Lower lobe of right lung (tissue), 2 donors: Measurements from ENCODE around the gene B3GALT5. TPM values are rescaled to one million over a fixed set of nuclear protein-coding genes. Genes with fewer than 3 reads are reported as not detected.

ENCODE experiments used
- ATAC-seq, 2 donors: fragments of 200-7000 bp; cut with Tn5 transposase; one replicate each; pipeline ENCODE4 v1.9.1; 2020 to 2022; ENCODE audit warnings: mild to moderate bottlenecking in 2 of 2, moderate library complexity in 2 of 2
- DNase-seq: peaks from one replicate; pipeline ENCODE4 v3.0.0-alpha.2; 2020
- H3K27ac ChIP-seq: fragments of 200-600 bp; one replicate; pipeline ENCODE4 v1.8.0; 2022
- H3K27me3 ChIP-seq: fragments of 200-600 bp; one replicate; pipeline ENCODE4 v1.8.0; 2022; ENCODE audit warnings: low read depth
- H3K36me3 ChIP-seq: fragments of 200-600 bp; one replicate; pipeline ENCODE4 v1.8.0; 2022; ENCODE audit warnings: mild to moderate bottlenecking
- H3K4me1 ChIP-seq: fragments of 200-600 bp; one replicate; pipeline ENCODE4 v1.8.0; 2022
- H3K4me3 ChIP-seq: fragments of 200-600 bp; one replicate; pipeline ENCODE4 v1.8.0; 2022; ENCODE audit warnings: mild to moderate bottlenecking
- H3K9me3 ChIP-seq: fragments of 200-600 bp; one replicate; pipeline ENCODE4 v1.8.0; 2022
- CTCF ChIP-seq: fragments of 200-600 bp; IDR thresholded peaks from one replicate; pipeline ENCODE4 v1.8.0; 2022; ENCODE audit warnings: antibody characterized with exemption, mild to moderate bottlenecking
- intact Hi-C: fragments of 100-400 bp; cut with DNase I; formaldehyde crosslinking; loops from one replicate; pipeline ENCODE4 v1.11.0; 2022
- total RNA-seq: library from RNA; stranded (reverse); fragmentation: NEBNext Ultra II Directional; extraction: Animal tissue kit (Norgen Biotek cat#: 25700); gene quantifications from one replicate; pipeline ENCODE4 v1.2.1, GENCODE V29; 2021
- donor health status: DM: no; HTN: yes; CAD: no; lungs with severe emphysema.

Gene B3GALT5
- total RNA-seq, 1 donor from 2014 or later = 1.5 TPM

- H3K27me3 ChIP-seq = no peaks in the 10 kb centered on the region
- H3K27ac ChIP-seq = no peak overlapping the region
- H3K36me3 ChIP-seq = no peaks in the 10 kb centered on the region
- DNase-seq (no peak), ATAC-seq (no peak)
- no peak for TF ChIP-seq CTCF
- H3K9me3 ChIP-seq = no peaks in the 10 kb centered on the region
- no peak overlapping the region for H3K4me3 ChIP-seq
- H3K4me1 ChIP-seq = no peaks in the 10 kb centered on the region
- intact Hi-C loops = no loop called here
These were observed 59.2 kb downstream of the B3GALT5 start for GRCh38 chr21:39671986-39672385.

GRCh38 chr21:39673163-39673562 is 60.4 kb downstream of the B3GALT5 start:
- DNase-seq (no peak), ATAC-seq (no peak)
- Histone ChIP-seq H3K27me3 (no peaks in the 10 kb centered on the region), H3K36me3 (no peaks in the 10 kb centered on the region), H3K9me3 (no peaks in the 10 kb centered on the region), H3K4me3 (no peak overlapping the region), H3K27ac (no peak overlapping the region), H3K4me1 (no peaks in the 10 kb centered on the region)
- intact Hi-C loops = no loop called here
- TF ChIP-seq CTCF = no peak

- DNase-seq = no peak
- ATAC-seq = no peak
- intact Hi-C loops = no loop called here
These were observed 61.0 kb downstream of the B3GALT5 start for GRCh38 chr21:39673736-39674135.

GRCh38 chr21:39674801-39675200 is 62.1 kb downstream of the B3GALT5 start:
- Histone ChIP-seq H3K4me1 (no peaks in the 10 kb centered on the region), H3K4me3 (no peak overlapping the region), H3K9me3 (no peaks in the 10 kb centered on the region), H3K27ac (no peak overlapping the region), H3K27me3 (no peaks in the 10 kb centered on the region), H3K36me3 (no peaks in the 10 kb centered on the region)
- intact Hi-C loops = no loop called here
- ATAC-seq = no peak
- no peak for DNase-seq
- TF ChIP-seq CTCF = no peak

More at GRCh38 chr21:39673736-39674135, 61.0 kb downstream of the B3GALT5 start:
- no peak overlapping the region for H3K27ac ChIP-seq
- TF ChIP-seq CTCF = no peak
- H3K27me3 ChIP-seq = no peaks in the 10 kb centered on the region
- no peaks in the 10 kb centered on the region for H3K4me1 ChIP-seq
- H3K4me3 ChIP-seq = no peak overlapping the region
- H3K36me3 ChIP-seq = no peaks in the 10 kb centered on the region
- no peaks in the 10 kb centered on the region for H3K9me3 ChIP-seq

- no peak for TF ChIP-seq CTCF
- Histone ChIP-seq H3K4me1 (no peaks in the 10 kb centered on the region), H3K27me3 (no peaks in the 10 kb centered on the region), H3K27ac (peak overlapping the region; percentile 56), H3K4me3 (no peak overlapping the region), H3K9me3 (no peaks in the 10 kb centered on the region), H3K36me3 (no peaks in the 10 kb centered on the region)
- no peak for DNase-seq
- intact Hi-C loops = no loop called here
- no peak for ATAC-seq
These were observed 62.9 kb downstream of the B3GALT5 start for GRCh38 chr21:39675590-39675989.
